BLaER1 (cell line): ENCODE results near the gene ARHGEF25.
"Not testable (repeated sequence)": the region's sequence is repeated elsewhere in the genome, so short reads cannot be mapped to it uniquely, and the experiment has no call there.

Source experiments
- H3K27ac ChIP-seq: shearing (Covaris generic); formaldehyde crosslinking; 2 replicates; pipeline ENCODE4 v1.8.1; 2022
- H3K27me3 ChIP-seq: shearing (Covaris generic); formaldehyde crosslinking; 2 replicates; pipeline ENCODE4 v1.8.1; 2022
- H3K36me3 ChIP-seq: shearing (Covaris generic); formaldehyde crosslinking; 2 replicates; pipeline ENCODE4 v1.8.1; 2022
- H3K4me1 ChIP-seq: shearing (Covaris generic); formaldehyde crosslinking; 2 replicates; pipeline ENCODE4 v1.8.1; 2022
- H3K4me2 ChIP-seq: shearing (Covaris generic); formaldehyde crosslinking; 2 replicates; pipeline ENCODE4 v1.8.1; 2022
- H3K4me3 ChIP-seq: shearing (Covaris generic); formaldehyde crosslinking; 2 replicates; pipeline ENCODE4 v1.8.1; 2022
- H3K9ac ChIP-seq: shearing (Covaris generic); formaldehyde crosslinking; 2 replicates; pipeline ENCODE4 v1.8.1; 2022
- H3K9me3 ChIP-seq: shearing (Covaris generic); formaldehyde crosslinking; 2 replicates; pipeline ENCODE4 v1.8.1; 2022
- H4K20me1 ChIP-seq: shearing (Covaris generic); formaldehyde crosslinking; 2 replicates; pipeline ENCODE4 v1.8.1; 2022
- Cebpa-rat ChIP-seq: shearing (Covaris generic); IDR thresholded peaks from 2 replicates; pipeline ENCODE4 v1.8.1; 2022

Gene ARHGEF25

GRCh38 chr12:57611108-57611826, at the start of gene ARHGEF25:
Gene ARHGEF25 (plus strand): TSS chr12:57611435. CDS start chr12:57611895, 460 bp downstream.
- Histone ChIP-seq H3K27me3 (peaks cover 53% of the 10 kb centered on the region), H3K27ac (peak within 1 kb of the TSS; percentile 94), H3K4me2 (peak within 1 kb of the TSS; percentile 94), H4K20me1 (no peaks in the 10 kb centered on the region), H3K9ac (peak within 1 kb of the TSS; percentile 84), H3K36me3 (peaks cover 8% of the 10 kb centered on the region; the same call in 1 of the 2 replicates), H3K4me1 (peaks cover 65% of the 10 kb centered on the region), H3K9me3 (no peaks in the 10 kb centered on the region), H3K4me3 (peak within 1 kb of the TSS; percentile 72)
- TF ChIP-seq Cebpa-rat: no peak

GRCh38 chr12:57563358-57563757, 47.9 kb upstream of the ARHGEF25 start:
- Histone ChIP-seq H3K27ac (no peak overlapping the region), H3K27me3 (no peaks in the 10 kb centered on the region), H3K36me3 (no peaks in the 10 kb centered on the region), H3K9ac (no peak overlapping the region), H3K9me3 (no peaks in the 10 kb centered on the region), H3K4me2 (no peak overlapping the region), H3K4me3 (no peak overlapping the region), H3K4me1 (no peaks in the 10 kb centered on the region), H4K20me1 (no peaks in the 10 kb centered on the region)
- no peak for TF ChIP-seq Cebpa-rat

- no peaks in the 10 kb centered on the region for H3K36me3 ChIP-seq
- no peaks in the 10 kb centered on the region for H4K20me1 ChIP-seq
- H3K4me1 ChIP-seq: no peaks in the 10 kb centered on the region
- H3K4me2 ChIP-seq: no peak overlapping the region
- H3K27me3 ChIP-seq: no peaks in the 10 kb centered on the region
- H3K27ac ChIP-seq: no peak overlapping the region
- TF ChIP-seq Cebpa-rat: no peak
- H3K4me3 ChIP-seq: no peak overlapping the region
- H3K9ac ChIP-seq: no peak overlapping the region
- no peaks in the 10 kb centered on the region for H3K9me3 ChIP-seq
These were observed 47.0 kb upstream of the ARHGEF25 start for GRCh38 chr12:57564178-57564740.

GRCh38 chr12:57568838-57569237, 42.4 kb upstream of the ARHGEF25 start:
- no peaks in the 10 kb centered on the region for H4K20me1 ChIP-seq
- H3K9me3 ChIP-seq: no peaks in the 10 kb centered on the region
- H3K4me1 ChIP-seq: no peaks in the 10 kb centered on the region
- H3K27me3 ChIP-seq: no peaks in the 10 kb centered on the region
- H3K27ac ChIP-seq: no peak overlapping the region
- no peak for TF ChIP-seq Cebpa-rat
- no peaks in the 10 kb centered on the region for H3K36me3 ChIP-seq
- no peak overlapping the region for H3K9ac ChIP-seq
- H3K4me2 ChIP-seq: no peak overlapping the region
- H3K4me3 ChIP-seq: no peak overlapping the region

DNA sequence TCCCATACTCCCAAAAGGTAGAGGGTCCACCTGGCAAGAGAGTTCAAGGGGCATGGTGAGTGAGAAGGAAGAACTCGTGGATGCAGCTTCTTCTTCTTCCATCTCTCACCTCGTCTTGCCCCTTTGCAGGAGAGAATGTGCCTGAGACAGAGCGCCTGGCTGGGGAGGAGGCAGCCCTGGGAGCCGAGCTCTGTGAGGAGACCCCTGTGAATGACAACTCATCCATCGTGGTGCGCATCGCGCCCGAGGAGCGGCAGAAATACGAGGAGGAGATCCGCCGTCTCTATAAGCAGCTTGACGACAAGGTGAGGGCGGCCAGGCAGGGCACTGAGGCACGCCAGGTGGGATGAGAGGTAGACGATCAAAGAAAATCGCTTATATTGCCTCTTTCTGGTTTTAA, 41.4 kb upstream of the ARHGEF25 start:
- H3K9me3 ChIP-seq: no peaks in the 10 kb centered on the region
- no peak for TF ChIP-seq Cebpa-rat
- no peak overlapping the region for H3K27ac ChIP-seq
- no peaks in the 10 kb centered on the region for H4K20me1 ChIP-seq
- H3K9ac ChIP-seq: no peak overlapping the region
- no peaks in the 10 kb centered on the region for H3K4me1 ChIP-seq
- H3K27me3 ChIP-seq: no peaks in the 10 kb centered on the region
- H3K4me2 ChIP-seq: no peak overlapping the region
- H3K36me3 ChIP-seq: no peaks in the 10 kb centered on the region
- no peak overlapping the region for H3K4me3 ChIP-seq

GRCh38 chr12:57570438-57570837, 40.8 kb upstream of the ARHGEF25 start:
- H3K27ac ChIP-seq, H3K36me3 ChIP-seq, H3K4me1 ChIP-seq, H3K9ac ChIP-seq, H3K4me2 ChIP-seq, H3K27me3 ChIP-seq, H3K4me3 ChIP-seq, H3K9me3 ChIP-seq, H4K20me1 ChIP-seq: not testable (repeated sequence)

DNA sequence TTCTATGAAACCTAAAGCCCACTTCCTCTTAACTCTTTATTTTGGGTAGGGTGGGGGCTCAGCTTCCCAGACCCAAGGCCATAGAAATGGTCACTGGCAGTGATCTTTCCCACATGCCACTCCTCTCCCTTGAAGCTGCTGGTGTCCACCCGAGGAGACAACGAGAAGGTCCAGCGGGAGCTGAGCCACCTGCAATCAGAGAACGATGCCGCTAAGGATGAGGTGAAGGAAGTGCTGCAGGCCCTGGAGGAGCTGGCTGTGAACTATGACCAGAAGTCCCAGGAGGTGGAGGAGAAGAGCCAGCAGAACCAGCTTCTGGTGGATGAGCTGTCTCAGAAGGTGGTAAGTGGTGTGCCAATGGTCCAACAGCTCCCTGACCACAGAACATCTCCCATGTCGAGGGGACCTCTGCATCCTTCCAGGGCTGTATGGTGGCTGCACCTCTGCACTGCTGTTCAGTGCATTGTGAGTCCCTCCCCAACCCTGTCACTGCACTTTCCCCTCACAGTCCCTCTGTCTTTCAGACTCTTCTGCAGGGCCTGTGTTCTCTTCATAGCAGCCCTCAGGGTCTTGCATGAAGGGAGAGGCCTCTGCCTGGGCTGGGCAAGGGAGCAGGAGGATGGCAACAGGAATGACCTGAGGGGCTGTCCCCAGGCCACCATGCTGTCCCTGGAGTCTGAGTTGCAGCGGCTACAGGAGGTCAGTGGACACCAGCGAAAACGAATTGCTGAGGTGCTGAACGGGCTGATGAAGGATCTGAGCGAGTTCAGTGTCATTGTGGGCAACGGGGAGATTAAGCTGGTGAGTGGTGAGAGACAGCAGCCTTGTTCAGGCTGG, 39.1 kb upstream of the ARHGEF25 start:
- TF ChIP-seq Cebpa-rat: no peak
- Histone ChIP-seq H3K4me2 (no peak overlapping the region), H3K9me3 (no peaks in the 10 kb centered on the region), H3K4me1 (no peaks in the 10 kb centered on the region), H3K9ac (no peak overlapping the region), H4K20me1 (no peaks in the 10 kb centered on the region), H3K4me3 (no peak overlapping the region), H3K36me3 (no peaks in the 10 kb centered on the region), H3K27ac (no peak overlapping the region), H3K27me3 (no peaks in the 10 kb centered on the region)

DNA sequence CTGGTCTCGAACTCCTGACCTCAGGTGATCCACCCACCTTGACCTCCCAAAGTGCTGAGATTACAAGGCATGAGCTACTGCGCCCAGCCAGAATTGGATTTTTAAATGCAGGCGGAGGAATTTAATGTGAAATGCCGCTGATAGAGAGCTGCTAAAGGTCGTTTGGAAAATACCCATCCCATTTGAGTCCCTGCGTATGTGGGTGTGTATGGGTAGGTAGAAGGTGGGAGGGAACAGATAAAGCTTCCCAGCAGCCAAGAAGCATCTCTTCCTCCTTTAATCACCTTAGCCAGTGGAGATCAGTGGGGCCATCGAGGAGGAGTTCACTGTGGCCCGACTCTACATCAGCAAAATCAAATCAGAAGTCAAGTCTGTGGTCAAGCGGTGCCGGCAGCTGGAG, 36.4 kb upstream of the ARHGEF25 start:
- H3K4me3 ChIP-seq: no peak overlapping the region
- H3K27me3 ChIP-seq: no peaks in the 10 kb centered on the region
- H3K4me1 ChIP-seq: no peaks in the 10 kb centered on the region
- no peak overlapping the region for H3K27ac ChIP-seq
- H3K4me2 ChIP-seq: no peak overlapping the region
- no peak overlapping the region for H3K9ac ChIP-seq
- H3K36me3 ChIP-seq: no peaks in the 10 kb centered on the region
- H3K9me3 ChIP-seq: no peaks in the 10 kb centered on the region
- no peak for TF ChIP-seq Cebpa-rat
- H4K20me1 ChIP-seq: no peaks in the 10 kb centered on the region

- TF ChIP-seq Cebpa-rat: no peak
- no peaks in the 10 kb centered on the region for H4K20me1 ChIP-seq
- no peaks in the 10 kb centered on the region for H3K27me3 ChIP-seq
- no peaks in the 10 kb centered on the region for H3K36me3 ChIP-seq
- H3K4me3 ChIP-seq: no peak overlapping the region
- H3K4me2 ChIP-seq: no peak overlapping the region
- no peak overlapping the region for H3K27ac ChIP-seq
- no peaks in the 10 kb centered on the region for H3K4me1 ChIP-seq
- no peaks in the 10 kb centered on the region for H3K9me3 ChIP-seq
- no peak overlapping the region for H3K9ac ChIP-seq
These were observed 35.2 kb upstream of the ARHGEF25 start for GRCh38 chr12:57575771-57576612.
